Caki2 (cell line): ENCODE results near the gene LRRC27. TPM values are rescaled to one million over a fixed set of nuclear protein-coding genes. Genes with fewer than 3 reads are reported as not detected.

ENCODE experiments used
- DNase-seq: peaks from one replicate; pipeline ENCODE4 v3.0.0-alpha.2; 2015; ENCODE audit warnings: low read depth
- in situ Hi-C: cut with HindIII; loops from 2 replicates; pipeline ENCODE4 v1.10.0; 2016; ENCODE audit warnings: low sequenced_read_pairs, low pct_unique_long_range_greater_than_20kb, mixed read lengths
- total RNA-seq: library from RNA; depleted of rRNA; stranded (reverse); fragments of >200 nt; shearing (Covaris generic); gene quantifications from 2 replicates; pipeline ENCODE4 v1.2.3, GENCODE V29; 2014; ENCODE audit warnings: low replicate concordance; rRNA removed

Gene LRRC27
- total RNA-seq, 1 experiment from 2014 or later = 13.6 TPM

DNA sequence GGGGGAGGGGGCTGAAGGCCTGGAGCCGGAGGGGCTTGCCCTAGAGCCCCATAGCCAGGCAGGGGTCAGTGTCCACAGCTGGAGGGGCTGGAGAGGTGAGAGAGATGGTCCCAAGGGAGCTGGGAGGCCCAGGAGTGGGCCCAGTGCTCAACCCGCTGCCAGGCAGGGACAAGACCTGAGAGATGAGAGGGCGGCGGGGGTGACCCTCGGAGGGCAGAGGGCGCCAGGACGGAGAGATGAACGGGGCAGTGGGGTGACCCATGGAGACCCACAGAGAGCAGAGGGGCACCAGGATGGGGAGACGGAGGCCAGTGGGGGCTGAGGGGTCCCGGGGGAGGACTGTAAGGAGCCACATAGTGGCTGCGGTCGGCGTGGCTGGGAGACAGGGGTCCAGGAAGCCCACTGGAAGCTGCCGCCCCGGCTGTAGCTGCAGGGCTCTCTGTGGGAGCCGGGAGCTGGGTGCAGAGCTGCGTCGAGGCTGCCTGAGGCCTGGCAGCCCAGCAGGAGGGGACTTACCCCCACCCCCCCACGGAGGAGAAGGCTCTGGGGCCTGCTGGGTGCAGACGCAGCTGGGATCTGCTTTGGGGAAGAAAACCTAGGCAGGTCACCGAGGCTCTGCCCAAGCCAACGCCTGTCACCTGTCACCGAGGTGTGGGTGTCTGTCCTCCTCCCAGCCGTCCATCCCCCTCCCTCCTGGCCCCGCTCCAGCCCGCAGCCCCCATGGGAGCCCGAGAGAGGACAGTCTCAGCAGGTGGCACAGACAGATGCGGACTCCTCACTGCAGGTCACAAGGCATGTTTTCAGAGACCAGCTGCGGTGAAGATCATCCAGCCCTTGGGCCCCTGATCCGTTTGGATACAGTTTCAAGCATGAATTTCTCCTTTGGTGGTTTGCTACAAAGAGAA is 90.1 kb downstream of the LRRC27 start:
- in situ Hi-C loops = no loop called here

GRCh38 chr10:132422903-132423825 is 91.2 kb downstream of the LRRC27 start:
- in situ Hi-C loops = no loop called here
- no peak for DNase-seq

More for the DNA sequence above, 90.1 kb downstream of the LRRC27 start:
- DNase-seq = no peak

DNA sequence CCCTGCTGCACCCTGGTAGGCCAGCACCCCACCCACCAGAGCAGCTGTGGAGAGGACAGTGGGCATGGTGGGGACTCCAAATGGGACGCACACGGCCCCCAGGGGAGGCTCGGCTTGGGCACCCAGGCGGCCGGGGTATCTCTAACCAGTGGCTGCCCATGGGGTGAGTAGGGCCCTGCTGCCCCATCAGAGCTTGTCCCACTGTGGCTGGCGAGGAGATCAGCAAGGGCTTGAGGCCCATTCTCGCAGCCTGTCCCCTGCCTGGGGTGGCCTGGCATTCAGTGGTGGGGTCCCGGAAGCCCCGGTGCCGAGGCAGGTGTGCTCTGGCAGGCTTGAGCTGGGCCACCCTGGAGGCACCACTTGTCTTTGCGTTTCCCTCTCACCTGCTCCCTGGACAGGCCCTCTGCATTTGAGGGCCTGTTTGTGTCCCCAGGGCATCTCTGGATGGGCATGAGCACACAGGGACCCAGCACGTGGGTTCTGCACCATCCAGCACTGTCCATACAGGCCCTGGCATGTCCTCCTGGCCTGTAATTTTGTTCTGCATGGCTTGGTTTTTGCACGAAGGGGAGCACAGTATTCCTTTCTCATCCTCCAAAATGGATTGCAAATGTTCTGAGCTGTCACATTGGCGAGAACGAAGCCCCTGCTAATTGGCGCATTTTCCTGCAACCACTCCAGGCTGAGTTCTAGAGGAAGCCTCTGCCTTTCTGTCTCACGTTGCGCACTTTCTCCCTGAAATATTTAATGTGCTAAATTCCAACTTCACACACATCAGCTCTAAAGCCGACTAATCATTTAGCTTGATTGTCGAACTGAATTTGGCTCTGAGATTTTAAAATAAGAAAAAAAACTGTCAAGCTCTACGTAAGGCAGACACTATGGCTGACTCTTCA is 92.2 kb downstream of the LRRC27 start:
- in situ Hi-C loops = no loop called here
- DNase-seq = no peak

GRCh38 chr10:132425029-132425756 is 93.2 kb downstream of the LRRC27 start:
- DNase-seq = no peak
- in situ Hi-C loops = no loop called here

DNA sequence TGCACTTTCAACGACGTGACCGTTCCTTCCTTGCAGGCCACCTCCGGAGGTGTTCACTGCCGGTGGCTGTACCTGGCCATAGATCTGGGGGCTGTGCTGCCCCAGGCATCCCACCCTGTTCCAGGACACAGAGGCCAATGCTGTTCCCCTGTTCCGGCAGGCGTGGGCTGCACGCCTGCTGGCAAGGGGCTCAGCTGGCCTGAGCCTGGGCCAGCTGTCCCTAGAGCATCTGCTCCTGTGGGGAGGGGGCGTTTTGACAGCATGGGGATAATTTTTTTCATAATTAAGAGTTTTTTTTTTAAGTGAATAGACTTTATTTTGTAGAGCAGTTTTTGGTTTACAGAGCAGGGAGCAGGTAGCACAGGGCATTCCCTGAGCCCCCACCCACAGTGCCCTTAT is 93.8 kb downstream of the LRRC27 start:
- no peak for DNase-seq
- in situ Hi-C loops = no loop called here

GRCh38 chr10:132427006-132427771 is 95.2 kb downstream of the LRRC27 start:
- in situ Hi-C loops = no loop called here
- no peak for DNase-seq

GRCh38 chr10:132427939-132428367 is 96.0 kb downstream of the LRRC27 start:
- in situ Hi-C loops = no loop called here
- DNase-seq = no peak

DNA sequence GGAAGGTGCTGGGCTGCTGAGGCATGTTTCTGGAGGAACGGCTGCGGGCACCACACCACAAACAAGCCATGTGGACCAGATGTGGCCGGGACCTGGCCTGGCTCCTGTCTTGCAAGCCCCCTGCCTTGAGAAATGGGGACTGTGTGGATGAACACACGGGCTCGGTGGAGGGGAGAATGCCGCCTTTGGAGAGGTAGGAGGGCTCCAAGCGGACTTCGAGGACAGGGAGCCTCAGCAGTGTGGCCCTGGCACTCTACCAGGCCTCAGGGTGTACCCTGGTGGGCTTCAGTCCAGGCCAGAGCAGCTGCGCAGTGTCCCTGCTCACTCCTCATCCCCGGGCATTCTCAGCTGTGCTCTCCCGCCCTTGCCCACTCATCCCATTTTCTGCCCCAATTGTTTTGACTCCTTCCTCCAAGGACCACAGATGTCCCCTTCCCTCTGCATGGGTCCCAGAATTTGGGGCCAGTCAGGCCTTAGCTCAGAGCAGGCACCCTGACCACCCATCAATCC is 96.5 kb downstream of the LRRC27 start:
- DNase-seq = no peak
- in situ Hi-C loops = no loop called here

Other genes starting within 250 kb of the LRRC27 start
- 0.14 TPM in 1 of 2 replicates, not detected in the other for gene DPYSL4, start 145.2 kb upstream of the LRRC27 start, total RNA-seq
- gene STK32C, start 24.2 kb upstream of the LRRC27 start, total RNA-seq = 22.5 and 47.3 TPM in 2 replicates
- gene PWWP2B, start 65.0 kb downstream of the LRRC27 start, total RNA-seq = 5.2 and 14.8 TPM in 2 replicates
- 21.2 and 47.5 TPM in 2 replicates for gene INPP5A, start 205.6 kb downstream of the LRRC27 start, total RNA-seq